Heart left ventricle (tissue), 16 donors: ENCODE data around the gene TM4SF5. TPM values are rescaled to one million over a fixed set of nuclear protein-coding genes. Genes with fewer than 3 reads are reported as not detected.
A peak's percentile ranks its signal among the peaks of the same experiment; 100 is the strongest.
"Not testable (repeated sequence)": the region's sequence is repeated elsewhere in the genome, so short reads cannot be mapped to it uniquely, and the experiment has no call there.

Experiments used
- ATAC-seq, 4 donors: fragments of 200-7000 bp; cut with Tn5 transposase; one replicate each; pipeline ENCODE4 v1.9.1; 2020 to 2022; ENCODE audit warnings: moderate library complexity in 4 of 4, mild to moderate bottlenecking in 3 of 4, moderate number of reproducible peaks in 1 of 4
- DNase-seq, 5 donors: peaks; one replicate each; pipeline ENCODE4 v3.0.0-alpha.2; 2020
- H3K27ac ChIP-seq, 12 donors: fragments of 200-600 bp; sonication (generic) in 4 of 12; one replicate each; pipeline versions ENCODE4 v1.5.0 to v1.8.0; 2016 to 2022; ENCODE audit warnings: mild to moderate bottlenecking in 2 of 12
- H3K27me3 ChIP-seq, 9 donors: fragments of 200-600 bp; sonication (generic) in 2 of 9; one replicate each; pipeline versions ENCODE4 v1.5.1 to v1.8.0; 2016 to 2022; ENCODE audit warnings: mild to moderate bottlenecking in 3 of 9
- H3K36me3 ChIP-seq, 9 donors: fragments of 200-600 bp; sonication (generic) in 2 of 9; one replicate each; pipeline versions ENCODE4 v1.5.0 to v1.8.0; 2018 to 2022; ENCODE audit warnings: mild to moderate bottlenecking in 2 of 9
- H3K4me1 ChIP-seq, 12 donors: fragments of 200-600 bp; sonication (generic) in 4 of 12; one replicate each; pipeline versions ENCODE4 v1.5.0 to v1.8.0; 2016 to 2022; ENCODE audit warnings: mild to moderate bottlenecking in 3 of 12
- H3K4me3 ChIP-seq, 12 donors: fragments of 200-600 bp; sonication (generic) in 4 of 12; one replicate each; pipeline versions ENCODE4 v1.5.0 to v1.8.0; 2017 to 2022; ENCODE audit warnings: mild to moderate bottlenecking in 9 of 12, moderate library complexity in 4 of 12
- H3K9me3 ChIP-seq, 12 donors: fragments of 200-600 bp; sonication (generic) in 4 of 12; one replicate each; pipeline versions ENCODE4 v1.5.0 to v1.8.0; 2016 to 2022; ENCODE audit warnings: mild to moderate bottlenecking in 1 of 12
- CTCF ChIP-seq, 12 donors: fragments of 200-600 bp; sonication (generic) in 4 of 12; IDR thresholded peaks; one replicate each; pipeline versions ENCODE4 v1.5.0 to v1.8.0; 2018 to 2022; ENCODE audit warnings: antibody characterized with exemption in 12 of 12, mild to moderate bottlenecking in 5 of 12
- POLR2A ChIP-seq, 2 donors: fragments of 450-650 bp; IDR thresholded peaks; one replicate each; pipeline ENCODE4 v1.6.1; 2017; ENCODE audit warnings: antibody characterized with exemption in 2 of 2, mild to moderate bottlenecking in 2 of 2, moderate library complexity in 2 of 2
- WGBS, 4 donors: extraction: QIAGEN DNeasy Blood & Tissue Kit in 2 of 4; methylation state at CpG; one replicate each; pipeline versions ENCODE4 v1.1.5 to v1.1.7; 2013 to 2018; 5-methylcytosine and 5-hydroxymethylcytosine counted together
- intact Hi-C, 10 donors: fragments of 100-400 bp; cut with DNase I; formaldehyde crosslinking; loops; one replicate each; pipeline versions ENCODE4 v1.11.1 to v1.14.2; 2022
- polyA plus RNA-seq, 2 donors: library from polyadenylated mRNA; stranded (reverse); fragments of 200-250 nt; gene quantifications; one replicate each; pipeline ENCODE4 v1.2.3, GENCODE V29; 2013
- total RNA-seq, 9 donors: library from RNA; depleted of rRNA in 2 of 9; stranded (reverse); fragments of >200 nt in 2 of 9; fragmentation: NEBNext Ultra II Directional in 3 of 9; extraction: Animal tissue kit (Norgen Biotek cat#: 25700) in 3 of 9; gene quantifications; one replicate each; pipeline versions ENCODE4 v1.1.0 to v1.2.4, GENCODE V29; 2016 to 2023
- donor health status: ischemic (EF 13 %, LVEDD 7.1; RV severe dilation, severe dysfunction).
- donor health status: healthy with polysubstance abuse.
- donor health status: DM: no; HTN: yes; CAD: no.
- donor health status: DM: no; HTN: no; CAD: no.
- donor health status: ischemic (EF 25% LVEDD 6.9; RV normal size, moderate dysfunction).
- donor health status: ischemic (EF 25% LVEDD 5.7; RV mildly dilated, moderate dysfunction).
- donor health status: healthy.
- donor health status: DM: yes; HTN: yes; CAD: no.
- donor health status: ischemic (EF 35%, LVEDD 5.7; RV mildly dilated, moderate dysfunction).
- donor health status: nonischemic (EF 11% LVEDD 7.7; RV severe dilation, severe dysfunction).
- donor health status: DM: yes; HTN: yes; CAD: no.
- donor health status: PGD.
- donor health status: ischemic (EF 29% LVEDD 5.4; RV normal size, mild dysfunction).
- donor health status: nonischemic (EF 23%, LVEDD 6.1; RV moderate dilation, normal function).

Gene TM4SF5
- total and polyA plus RNA-seq, 11 donors = not detected

GRCh38 chr17:4822835-4823234 is 51.1 kb downstream of the TM4SF5 start:
- no peak for ATAC-seq
- intact Hi-C loops = loop anchor here in 1 of 10 donors (10.0 kb wide), 1 partner anchor 52 kb away; no protein-coding TSS in a partner anchor
- TF ChIP-seq POLR2A (IDR thresholded peaks at IDR 0.05) = no peak
- Histone ChIP-seq H3K27me3 (no peaks in the 10 kb centered on the region), H3K4me3 (no peak overlapping the region), H3K4me1 (no peaks in the 10 kb centered on the region), H3K27ac (no peak overlapping the region), H3K36me3 (peaks cover 0 to 48% (median 22%) of the 10 kb centered on the region in 9 donors), H3K9me3 (no peaks in the 10 kb centered on the region)
- 65 to 91% (median 81%) methylated on average over 3 of the region's 3 CpGs for WGBS, 4 donors
- no peak for DNase-seq

- Histone ChIP-seq H3K4me3 (no peak overlapping the region), H3K36me3 (peaks cover 0 to 41% (median 21%) of the 10 kb centered on the region in 9 donors), H3K9me3 (no peaks in the 10 kb centered on the region), H3K27me3 (no peaks in the 10 kb centered on the region), H3K4me1 (no peaks in the 10 kb centered on the region), H3K27ac (no peak overlapping the region)
- ATAC-seq (no peak), DNase-seq (no peak)
- TF ChIP-seq CTCF (IDR thresholded peaks at IDR 0.05) = no peak
- TF ChIP-seq POLR2A (IDR thresholded peaks at IDR 0.05) = no peak
- intact Hi-C loops = loop anchor here in 1 of 10 donors (10.0 kb wide), 1 partner anchor 51 kb away; no protein-coding TSS in a partner anchor
- 79 to 82% (median 80%) methylated on average over 12 of the region's 12 CpGs for WGBS, 4 donors
These were observed 51.8 kb downstream of the TM4SF5 start for GRCh38 chr17:4823373-4824089.

- H3K36me3 ChIP-seq = peaks cover 0 to 14% (median 8%) of the 10 kb centered on the region in 9 donors
- H3K27me3 ChIP-seq = no peaks in the 10 kb centered on the region
- no peak for DNase-seq
- ATAC-seq = no peak
- no peaks in the 10 kb centered on the region for H3K9me3 ChIP-seq
- TF ChIP-seq CTCF (IDR thresholded peaks at IDR 0.05) = no peak
- no peak for TF ChIP-seq POLR2A (IDR thresholded peaks at IDR 0.05)
- intact Hi-C loops = loop anchor here in 1 of 10 donors (10.0 kb wide), 1 partner anchor 47 kb away; no protein-coding TSS in a partner anchor
- no peak overlapping the region for H3K4me3 ChIP-seq
- H3K27ac ChIP-seq = no peak overlapping the region
- H3K4me1 ChIP-seq = peaks cover 0 to 1% (median 0%) of the 10 kb centered on the region in 12 donors
- WGBS, 4 donors = 67 to 75% (median 73%) methylated on average over 8 of the region's 8 CpGs
These were observed 55.7 kb downstream of the TM4SF5 start for GRCh38 chr17:4827399-4827798.

GRCh38 chr17:4832829-4833177 is 61.1 kb downstream of the TM4SF5 start:
- peak overlapping the region; percentile 59 to 99 (median 88) for H3K4me3 ChIP-seq
- peak overlapping the region in 11 of 12 donors; percentile 80 to 98 (median 91) for H3K27ac ChIP-seq
- DNase-seq, H3K9me3 ChIP-seq, H3K27me3 ChIP-seq, H3K36me3 ChIP-seq: not testable (repeated sequence)
- 0 to 1% (median 0%) methylated on average over 10 to 14 of the region's 17 CpGs for WGBS, 4 donors
- intact Hi-C loops = loop anchor here in 4 of 10 donors (1.0 to 10.0 kb wide), 6 partner anchors 26 to 52 kb away; partner anchors contain the start of genes PLD2 (in 1 of the 4) and PSMB6 (in 1 of the 4)
- peak in 2 of 4 donors; percentile 5 to 13 for ATAC-seq
- peaks cover 4 to 44% (median 33%) of the 10 kb centered on the region in 12 donors for H3K4me1 ChIP-seq

Other genes with a start within 250 kb of the TM4SF5 start
- 10 to 100 TPM; 17.4 to 34.8 (median 24.4) TPM for gene MYBBP1A, start 216.5 kb upstream of the TM4SF5 start, total RNA-seq
- gene MYBBP1A, start 216.5 kb upstream of the TM4SF5 start, polyA plus RNA-seq = 10 to 100 TPM; 15.5 to 27.8 TPM
- gene GGT6, start 211.3 kb upstream of the TM4SF5 start, total RNA-seq = not detected
- not detected for gene GGT6, start 211.3 kb upstream of the TM4SF5 start, polyA plus RNA-seq
- 10 to 100 TPM; 10.1 to 47.5 (median 18.5) TPM for gene SMTNL2, start 187.4 kb upstream of the TM4SF5 start, total RNA-seq
- 1 to 10 TPM; 2.1 to 8.2 TPM for gene SMTNL2, start 187.4 kb upstream of the TM4SF5 start, polyA plus RNA-seq
- 10 to 100 TPM in 1 of 9 donors, under 1 TPM in 5, not detected in 3; 0.23 to 62.4 (median 0.38) TPM for gene ALOX15, start 130.2 kb upstream of the TM4SF5 start, total RNA-seq
- not detected for gene ALOX15, start 130.2 kb upstream of the TM4SF5 start, polyA plus RNA-seq
- gene PELP1, start 67.7 kb upstream of the TM4SF5 start, total RNA-seq = 10 to 100 TPM; 19.0 to 42.6 (median 34.5) TPM
- gene PELP1, start 67.7 kb upstream of the TM4SF5 start, polyA plus RNA-seq = 10 to 100 TPM; 20.4 to 28.0 TPM
- gene ARRB2, start 61.3 kb upstream of the TM4SF5 start, total RNA-seq = 10 to 100 TPM; 10.9 to 87.6 (median 23.0) TPM
- 10 to 100 TPM; 17.1 to 24.8 TPM for gene ARRB2, start 61.3 kb upstream of the TM4SF5 start, polyA plus RNA-seq
- 10 to 100 TPM; 11.5 to 30.3 (median 18.8) TPM for gene MED11, start 40.5 kb upstream of the TM4SF5 start, total RNA-seq
- gene MED11, start 40.5 kb upstream of the TM4SF5 start, polyA plus RNA-seq = 10 to 100 TPM; 23.3 to 49.6 TPM
- 1 to 10 TPM in 2 of 9 donors, under 1 TPM in 4, not detected in 3; 0.27 to 2.9 (median 0.44) TPM for gene ZMYND15, start 32.1 kb upstream of the TM4SF5 start, total RNA-seq
- under 1 TPM; 0.14 to 0.30 TPM for gene ZMYND15, start 32.1 kb upstream of the TM4SF5 start, polyA plus RNA-seq
- 10 to 100 TPM in 2 of 9 donors, 1 to 10 TPM in 7; 1.6 to 42.5 (median 4.5) TPM for gene CXCL16, start 32.0 kb upstream of the TM4SF5 start, total RNA-seq
- gene CXCL16, start 32.0 kb upstream of the TM4SF5 start, polyA plus RNA-seq = 1 to 10 TPM; 1.3 to 3.7 TPM
- gene VMO1, start 14.5 kb downstream of the TM4SF5 start, total RNA-seq = 1 to 10 TPM in 4 of 9 donors, under 1 TPM in 2, not detected in 3; 0.48 to 1.9 (median 1.1) TPM
- 1 to 10 TPM in 1 of 2 donors, not detected in 1; 1.4 TPM for gene VMO1, start 14.5 kb downstream of the TM4SF5 start, polyA plus RNA-seq
- not detected for gene GLTPD2, start 17.1 kb downstream of the TM4SF5 start, total RNA-seq
- not detected for gene GLTPD2, start 17.1 kb downstream of the TM4SF5 start, polyA plus RNA-seq
- gene PSMB6, start 24.3 kb downstream of the TM4SF5 start, total RNA-seq = 100 to 1,000 TPM; 143 to 320 (median 182) TPM
- gene PSMB6, start 24.3 kb downstream of the TM4SF5 start, polyA plus RNA-seq = 100 to 1,000 TPM; 263 to 320 TPM
- 10 to 100 TPM in 2 of 9 donors, 1 to 10 TPM in 7; 5.5 to 17.9 (median 8.5) TPM for gene PLD2, start 35.3 kb downstream of the TM4SF5 start, total RNA-seq
- gene PLD2, start 35.3 kb downstream of the TM4SF5 start, polyA plus RNA-seq = 1 to 10 TPM; 5.3 to 8.6 TPM
- gene MINK1, start 61.5 kb downstream of the TM4SF5 start, total RNA-seq = 10 to 100 TPM; 23.1 to 55.8 (median 36.0) TPM
- 10 to 100 TPM; 24.8 to 28.4 TPM for gene MINK1, start 61.5 kb downstream of the TM4SF5 start, polyA plus RNA-seq
- 1 to 10 TPM in 1 of 9 donors, under 1 TPM in 8; 0.07 to 1.3 (median 0.43) TPM for gene C17orf107, start 127.7 kb downstream of the TM4SF5 start, total RNA-seq
- under 1 TPM; 0.46 to 0.69 TPM for gene C17orf107, start 127.7 kb downstream of the TM4SF5 start, polyA plus RNA-seq
- 1 to 10 TPM in 2 of 9 donors, under 1 TPM in 7; 0.23 to 1.4 (median 0.48) TPM for gene CHRNE, start 131.2 kb downstream of the TM4SF5 start, total RNA-seq
- under 1 TPM; 0.27 to 0.71 TPM for gene CHRNE, start 131.2 kb downstream of the TM4SF5 start, polyA plus RNA-seq
- gene GP1BA, start 160.4 kb downstream of the TM4SF5 start, total RNA-seq = under 1 TPM in 3 of 9 donors, not detected in 6; 0.20 to 0.35 (median 0.25) TPM
- under 1 TPM; 0.06 to 0.19 TPM for gene GP1BA, start 160.4 kb downstream of the TM4SF5 start, polyA plus RNA-seq
- 100 to 1,000 TPM; 146 to 282 (median 204) TPM for gene SLC25A11, start 168.2 kb downstream of the TM4SF5 start, total RNA-seq
- gene SLC25A11, start 168.2 kb downstream of the TM4SF5 start, polyA plus RNA-seq = 100 to 1,000 TPM; 136 to 168 TPM
- gene RNF167, start 168.4 kb downstream of the TM4SF5 start, total RNA-seq = 100 to 1,000 TPM in 1 of 9 donors, 10 to 100 TPM in 8; 50.7 to 111 (median 79.6) TPM
- 100 to 1,000 TPM; 134 to 152 TPM for gene RNF167, start 168.4 kb downstream of the TM4SF5 start, polyA plus RNA-seq
- 100 to 1,000 TPM; 145 to 608 (median 234) TPM for gene PFN1, start 176.6 kb downstream of the TM4SF5 start, total RNA-seq
- 100 to 1,000 TPM; 177 to 982 TPM for gene PFN1, start 176.6 kb downstream of the TM4SF5 start, polyA plus RNA-seq
- gene ENO3, start 179.2 kb downstream of the TM4SF5 start, total RNA-seq = 1,000 to 10,000 TPM in 2 of 9 donors, 100 to 1,000 TPM in 7; 383 to 1,354 (median 668) TPM
- gene ENO3, start 179.2 kb downstream of the TM4SF5 start, polyA plus RNA-seq = 1,000 to 10,000 TPM in 1 of 2 donors, 100 to 1,000 TPM in 1; 253 to 1,459 TPM
- 100 to 1,000 TPM in 6 of 9 donors, 10 to 100 TPM in 3; 88.7 to 149 (median 125) TPM for gene SPAG7, start 195.9 kb downstream of the TM4SF5 start, total RNA-seq
- gene SPAG7, start 195.9 kb downstream of the TM4SF5 start, polyA plus RNA-seq = 100 to 1,000 TPM; 118 to 192 TPM
- 100 to 1,000 TPM in 1 of 9 donors, 10 to 100 TPM in 8; 25.2 to 108 (median 32.4) TPM for gene CAMTA2, start 215.8 kb downstream of the TM4SF5 start, total RNA-seq
- gene CAMTA2, start 215.8 kb downstream of the TM4SF5 start, polyA plus RNA-seq = 10 to 100 TPM; 41.7 to 59.4 TPM
- gene INCA1, start 225.6 kb downstream of the TM4SF5 start, total RNA-seq = 1 to 10 TPM in 8 of 9 donors, under 1 TPM in 1; 0.75 to 4.0 (median 2.7) TPM
- gene INCA1, start 225.6 kb downstream of the TM4SF5 start, polyA plus RNA-seq = 1 to 10 TPM in 1 of 2 donors, under 1 TPM in 1; 0.64 to 5.1 TPM
- 100 to 1,000 TPM; 335 to 868 (median 539) TPM for gene KIF1C, start 226.1 kb downstream of the TM4SF5 start, total RNA-seq
- 100 to 1,000 TPM; 210 to 384 TPM for gene KIF1C, start 226.1 kb downstream of the TM4SF5 start, polyA plus RNA-seq